GM10266 (cell line): Measurements from ENCODE around the gene GAS6.

Source experiments
- DNase-seq: peaks from one replicate; pipeline ENCODE4 v3.0.0; 2012; ENCODE audit errors: extremely low spot score
- TF ChIP-seq, protein P1 (sequence below): IDR thresholded peaks from 2 replicates; pipeline ENCODE4 v1.5.1; 2012; ENCODE audit warnings: mild to moderate bottlenecking, low read depth; ENCODE audit not compliant: control insufficient read depth, insufficient read depth; ENCODE audit errors: missing control alignments

GAS6 gene

DNA sequence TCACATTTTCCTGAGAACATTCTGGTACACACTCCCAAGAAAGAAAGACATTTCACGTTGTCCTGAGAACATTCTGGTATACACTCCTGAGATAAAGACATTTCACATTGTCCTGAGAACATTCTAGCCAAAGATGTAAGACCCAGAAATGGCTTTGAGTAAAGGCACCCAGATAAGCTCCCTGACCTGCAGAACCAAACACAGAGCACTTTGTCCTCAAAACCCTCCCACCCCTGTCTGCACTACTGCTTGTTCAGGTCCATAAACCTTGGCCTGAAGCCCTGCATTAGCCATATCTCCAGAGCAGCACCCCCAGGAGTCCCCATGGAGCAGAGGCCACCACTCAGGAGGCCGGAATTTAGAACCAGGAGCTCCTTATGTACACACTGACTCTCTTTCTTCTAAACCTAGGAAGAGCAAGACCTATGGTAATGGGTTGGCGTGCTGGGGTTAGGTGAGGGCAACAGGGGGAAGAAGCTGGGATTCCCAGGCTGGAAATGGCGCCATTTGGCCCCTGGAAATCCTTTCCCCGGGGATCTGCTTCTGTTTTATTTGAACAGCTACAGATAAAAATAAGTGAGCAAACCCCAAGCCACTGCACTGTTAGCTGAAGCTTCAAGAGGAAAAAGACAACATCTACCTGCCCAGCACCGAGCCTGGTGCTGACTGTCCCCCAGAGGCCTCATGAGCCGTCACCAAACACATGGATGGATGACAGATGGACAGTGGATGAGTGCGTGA is 13.7 kb downstream of the GAS6 start:
- TF ChIP-seq, protein P1, sequence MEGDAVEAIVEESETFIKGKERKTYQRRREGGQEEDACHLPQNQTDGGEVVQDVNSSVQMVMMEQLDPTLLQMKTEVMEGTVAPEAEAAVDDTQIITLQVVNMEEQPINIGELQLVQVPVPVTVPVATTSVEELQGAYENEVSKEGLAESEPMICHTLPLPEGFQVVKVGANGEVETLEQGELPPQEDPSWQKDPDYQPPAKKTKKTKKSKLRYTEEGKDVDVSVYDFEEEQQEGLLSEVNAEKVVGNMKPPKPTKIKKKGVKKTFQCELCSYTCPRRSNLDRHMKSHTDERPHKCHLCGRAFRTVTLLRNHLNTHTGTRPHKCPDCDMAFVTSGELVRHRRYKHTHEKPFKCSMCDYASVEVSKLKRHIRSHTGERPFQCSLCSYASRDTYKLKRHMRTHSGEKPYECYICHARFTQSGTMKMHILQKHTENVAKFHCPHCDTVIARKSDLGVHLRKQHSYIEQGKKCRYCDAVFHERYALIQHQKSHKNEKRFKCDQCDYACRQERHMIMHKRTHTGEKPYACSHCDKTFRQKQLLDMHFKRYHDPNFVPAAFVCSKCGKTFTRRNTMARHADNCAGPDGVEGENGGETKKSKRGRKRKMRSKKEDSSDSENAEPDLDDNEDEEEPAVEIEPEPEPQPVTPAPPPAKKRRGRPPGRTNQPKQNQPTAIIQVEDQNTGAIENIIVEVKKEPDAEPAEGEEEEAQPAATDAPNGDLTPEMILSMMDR = no peak
- no peak for DNase-seq

DNA sequence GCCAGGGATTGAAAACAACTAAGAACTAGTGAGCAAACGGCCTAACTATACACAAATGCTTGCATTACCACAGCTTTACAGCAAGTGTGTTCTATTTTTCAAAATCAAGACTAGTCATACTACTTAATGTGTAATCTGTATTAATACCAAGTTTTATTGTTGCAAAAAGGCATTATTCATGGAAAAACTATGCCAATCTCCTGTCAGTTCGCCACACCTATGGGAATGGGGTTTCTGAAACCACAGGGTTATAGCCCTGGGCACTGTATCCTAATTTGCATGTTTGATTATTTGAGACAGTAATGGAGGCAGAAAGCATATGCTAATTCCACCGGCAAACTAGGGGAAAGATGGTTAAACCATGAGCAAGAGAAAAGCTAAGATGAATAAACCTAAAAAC is 14.3 kb downstream of the GAS6 start:
- TF ChIP-seq, protein P1 = no peak
- no peak for DNase-seq

DNA sequence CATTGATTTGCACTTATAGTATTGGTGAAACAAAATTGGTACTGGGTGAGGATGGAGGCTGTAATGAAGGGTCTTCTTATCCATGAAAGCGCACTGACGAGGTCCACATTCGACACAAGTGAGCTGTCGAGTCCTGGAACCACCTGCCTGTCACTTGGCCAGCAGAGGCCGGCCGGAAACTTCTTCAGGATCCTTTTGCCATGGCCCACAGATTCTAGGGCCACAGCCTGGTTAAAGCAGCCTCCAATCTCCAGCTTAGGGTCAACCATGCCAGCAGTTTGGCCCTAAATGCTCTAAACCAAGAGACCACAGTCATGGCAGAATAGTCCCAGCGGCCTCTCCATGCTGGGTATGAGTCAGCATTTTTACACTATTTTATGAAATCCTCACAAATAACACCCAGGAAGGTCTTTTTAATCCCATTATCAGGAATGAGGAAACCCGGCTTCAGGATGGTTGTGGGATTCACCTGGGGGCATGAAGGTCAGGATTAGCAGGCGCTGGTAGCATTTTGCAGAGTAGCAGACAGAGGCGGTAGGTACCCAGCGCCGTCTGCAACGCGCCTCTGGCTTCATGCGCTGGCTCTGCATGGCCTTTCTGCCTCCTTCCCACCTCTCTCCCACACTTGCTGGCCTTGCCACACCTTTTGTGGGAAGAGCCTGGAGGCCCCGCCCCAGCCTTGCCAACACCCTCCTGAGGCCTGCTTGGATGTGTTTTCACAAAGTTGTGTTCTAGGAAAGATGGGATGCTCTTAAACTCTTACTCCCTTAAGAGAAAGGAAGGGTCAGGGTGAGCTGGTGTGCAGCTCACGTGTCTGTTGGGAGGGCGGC is 15.2 kb downstream of the GAS6 start:
- no peak for DNase-seq
- TF ChIP-seq, protein P1 = no peak

DNA sequence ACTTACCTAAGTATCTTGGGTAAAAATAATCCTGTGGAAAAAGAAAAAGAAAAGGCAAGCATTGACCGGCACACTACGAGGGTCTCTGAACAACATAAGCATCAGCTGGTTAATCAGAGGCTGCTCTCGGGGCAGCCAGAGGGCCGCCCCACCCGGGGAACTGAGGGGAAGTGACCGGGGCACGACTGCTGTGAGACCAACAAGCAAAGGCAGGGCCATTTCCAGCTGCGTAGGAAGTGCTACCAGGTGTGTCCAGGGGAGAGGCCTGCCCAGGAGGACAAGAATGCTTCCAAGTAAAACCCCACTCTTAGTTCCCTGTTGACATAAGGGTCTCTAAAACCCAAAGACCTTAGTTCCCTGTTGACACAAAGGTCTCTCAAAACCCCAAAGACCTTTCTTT is 15.9 kb downstream of the GAS6 start:
- TF ChIP-seq, protein P1 = no peak
- DNase-seq = no peak

DNA sequence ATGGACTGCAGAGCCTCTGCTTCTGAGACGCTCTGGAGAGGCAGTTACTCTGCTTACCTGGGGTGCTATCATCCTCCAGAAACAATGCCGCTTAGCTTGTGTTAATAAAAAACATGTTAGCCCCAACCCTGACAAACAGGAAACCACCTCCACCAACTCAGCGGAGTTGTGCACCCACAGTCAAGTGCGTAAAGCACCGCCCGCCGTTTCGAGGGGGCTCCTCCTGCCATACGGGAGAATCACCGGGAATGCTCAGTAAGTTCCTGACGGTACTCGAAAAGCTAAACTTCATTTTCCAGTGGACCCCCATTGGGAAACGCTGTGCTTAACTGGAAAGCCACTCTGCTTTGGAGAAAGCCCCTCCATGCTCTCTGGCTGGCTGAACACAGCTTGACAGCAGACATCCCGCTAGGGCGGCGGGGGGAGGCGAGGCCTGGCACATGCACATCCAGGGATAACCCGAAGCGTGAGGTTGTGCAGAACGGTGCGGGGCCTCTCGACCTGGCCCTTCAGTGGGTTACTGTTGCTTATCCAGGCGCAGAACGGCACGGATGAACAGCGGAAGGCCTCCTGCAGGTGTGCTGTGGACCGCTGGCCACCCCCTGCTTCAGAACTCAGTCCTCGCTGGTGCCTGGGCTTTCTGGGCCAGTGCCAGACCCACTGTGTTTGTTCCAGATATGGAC is 17.1 kb downstream of the GAS6 start:
- no peak for DNase-seq
- TF ChIP-seq, protein P1 = no peak

DNA sequence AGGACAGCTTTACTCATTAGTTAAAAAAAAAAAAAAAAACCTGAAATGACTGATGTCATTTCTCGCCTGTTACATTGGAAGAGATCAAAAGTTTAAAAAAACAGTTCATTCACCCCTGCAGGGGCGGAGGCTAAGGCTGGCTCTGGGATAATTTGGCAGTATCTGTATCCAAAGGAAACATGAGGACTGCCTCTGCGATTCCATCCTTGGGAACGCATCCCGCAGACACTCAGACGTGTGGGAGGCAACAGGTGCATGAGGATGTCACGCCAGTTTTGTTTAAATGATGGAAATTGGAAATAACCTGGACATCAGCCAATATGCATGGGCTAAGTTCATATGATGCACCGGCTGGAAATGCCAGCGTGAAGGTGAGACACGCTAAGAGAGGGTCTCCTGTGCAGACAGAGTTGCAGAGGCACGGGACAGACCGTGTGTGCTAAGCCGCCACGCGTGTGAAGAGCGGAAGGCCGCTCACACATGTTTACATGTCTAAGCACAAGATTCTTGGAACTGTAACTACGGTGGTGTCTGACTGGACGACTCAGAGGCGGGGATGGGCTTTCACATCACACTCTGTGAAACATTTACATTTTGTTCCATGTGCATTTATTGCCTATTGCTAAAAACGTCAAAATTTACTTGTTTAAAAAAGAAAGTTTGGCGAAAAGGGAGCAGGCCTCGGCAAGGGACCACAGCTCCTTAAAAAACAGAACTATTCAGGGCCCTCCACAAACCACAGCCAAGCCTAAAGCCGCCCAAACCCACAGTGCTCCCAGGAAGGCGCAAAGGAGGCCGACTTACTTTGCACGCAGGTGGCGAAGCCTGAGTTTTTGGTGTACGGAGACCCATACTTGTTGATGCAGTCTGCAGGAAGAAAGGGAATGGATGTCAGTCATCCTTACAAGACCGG is 17.9 kb downstream of the GAS6 start:
- TF ChIP-seq, protein P1 = no peak
- no peak for DNase-seq
